ENCODE measurements around the gene ARL15. TPM values are rescaled to one million over a fixed set of nuclear protein-coding genes. Genes with fewer than 3 reads are reported as not detected.

The ARL15 gene
- total and polyA plus RNA-seq, 2 donors (not counting 3 experiments of a cell fraction or from before 2014, with no cell fraction given): 11.9 to 24.4 TPM

- Histone ChIP-seq H3K27me3 (ENCODE audit: control insufficient read depth in 2 of 2, insufficient read depth in 2 of 2, low read length in 2 of 2) (no peaks in the 10 kb centered on the region), H3K27ac (ENCODE audit: insufficient read depth, low read depth, low read length) (no peak overlapping the region), H3K4me1 (ENCODE audit: control insufficient read depth, extremely low read depth, insufficient read depth, low read length) (no peaks in the 10 kb centered on the region), H3K9me1 (replicated peaks; ENCODE audit: control insufficient read depth, extremely low read depth, insufficient read depth, low read length) (peaks cover 2% of the 10 kb centered on the region), H3K36me3 (ENCODE audit: control insufficient read depth in 2 of 2, extremely low read depth in 1 of 2, insufficient read depth in 2 of 2, low read length in 2 of 2) (no peaks in the 10 kb centered on the region), H3K4me3 (replicated peaks in 1 of 3; ENCODE audit: insufficient read depth in 1 of 3, low read depth in 1 of 3, low read length in 3 of 3) (no peak overlapping the region), H2AFZ (ENCODE audit: low read depth, low read length) (no peak overlapping the region), H3K4me2 (ENCODE audit: insufficient read depth, low read length) (no peak overlapping the region), H3K79me2 (ENCODE audit: control insufficient read depth, insufficient read depth, low read length) (no peaks in the 10 kb centered on the region), H4K20me1 (replicated peaks; ENCODE audit: control insufficient read depth, extremely low read depth, insufficient read depth, low read length) (no peaks in the 10 kb centered on the region), H3K9ac (replicated peaks; ENCODE audit: extremely low read depth, insufficient read depth, low read length) (no peak overlapping the region), H3K9me3 (replicated peaks; ENCODE audit: control insufficient read depth, insufficient read depth, low read length) (no peaks in the 10 kb centered on the region)
- dilution Hi-C loops (cut with MboI; ENCODE audit: extremely low pct_ligation_motif_present, low sequenced_read_pairs) (no loop called here), intact Hi-C loops (cut with micrococcal nuclease) (no loop called here)
- no TSS peak for BruUV-seq (replicated peaks)
- ChIA-PET CTCF (no interaction called here), POLR2A (no interaction called here)
- no peak for DNase-seq (ENCODE audit: low read depth, low spot score)
- TF ChIP-seq FOS (IDR thresholded peaks at IDR 0.05; ENCODE audit: borderline replicate concordance, insufficient read depth, low read length) (no peak), CTCF (IDR thresholded peaks at IDR 0.05; ENCODE audit: extremely low read depth in 1 of 2, insufficient read depth in 1 of 2, low read depth in 1 of 2, low read length in 2 of 2) (no peak), GATA2 (IDR thresholded peaks at IDR 0.05; ENCODE audit: insufficient read depth, insufficient read length, low read depth, low read length) (no peak), POLR2AphosphoS5 (IDR thresholded peaks at IDR 0.05; ENCODE audit: insufficient read depth, low read depth, low read length) (no peak), JUN (IDR thresholded peaks at IDR 0.05; ENCODE audit: borderline replicate concordance, insufficient read depth, insufficient read length, low read depth) (no peak), MYC (IDR thresholded peaks at IDR 0.05; ENCODE audit: low read depth, low read length) (no peak), POLR2A (IDR thresholded peaks at IDR 0.05; ENCODE audit: low read depth, low read length) (no peak), EZH2 (IDR thresholded peaks at IDR 0.05; ENCODE audit: borderline replicate concordance, low read depth, low read length, severe bottlenecking) (no peak)
- TF ChIP-seq, protein P1, sequence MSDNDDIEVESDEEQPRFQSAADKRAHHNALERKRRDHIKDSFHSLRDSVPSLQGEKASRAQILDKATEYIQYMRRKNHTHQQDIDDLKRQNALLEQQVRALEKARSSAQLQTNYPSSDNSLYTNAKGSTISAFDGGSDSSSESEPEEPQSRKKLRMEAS (IDR thresholded peaks at IDR 0.05; ENCODE audit: insufficient read depth, insufficient read length): no peak
- no peak for FAIRE-seq
Measured at GRCh38 chr5:54066433-54066832, 243.9 kb downstream of the ARL15 start.

Measured in endothelial cell of umbilical vein (primary cell).